Thyroid gland (tissue), 4 donors: ENCODE results near the gene ACY1. TPM values are rescaled to one million over a fixed set of nuclear protein-coding genes. Genes with fewer than 3 reads are reported as not detected.

Experiments used
- DNase-seq, 2 donors: peaks; one replicate each; pipeline ENCODE4 v3.0.0-alpha.2; 2019
- H3K27ac ChIP-seq, 3 donors: fragments of 200-600 bp; sonication (generic); 1 replicate in 2 of 3; 2 replicates in 1 of 3; pipeline ENCODE4 v1.5.1; 2016 to 2019; ENCODE audit warnings: mild to moderate bottlenecking in 1 of 3, moderate library complexity in 1 of 3
- H3K27me3 ChIP-seq: fragments of 200-600 bp; sonication (generic); one replicate; pipeline ENCODE4 v1.5.1; 2019
- H3K36me3 ChIP-seq, 2 donors: fragments of 200-600 bp; sonication (generic); one replicate each; pipeline ENCODE4 v1.5.1; 2016 to 2019
- H3K4me1 ChIP-seq, 2 donors: fragments of 200-600 bp; sonication (generic); one replicate each; pipeline ENCODE4 v1.5.1; 2017 to 2019
- H3K4me3 ChIP-seq, 3 donors: fragments of 200-600 bp; sonication (generic); replicated peaks in 1 of 3; 1 replicate in 2 of 3; 2 replicates in 1 of 3; pipeline ENCODE4 v1.5.1; 2016; ENCODE audit warnings: mild to moderate bottlenecking in 1 of 3
- H3K9me3 ChIP-seq: fragments of 200-600 bp; sonication (generic); one replicate; pipeline ENCODE4 v1.5.1; 2017
- CTCF ChIP-seq, 6 experiments: fragments of 200-600 bp in 3 of 6; fragments of 450-650 bp in 3 of 6; sonication (generic) in 3 of 6; IDR thresholded peaks; one replicate each; pipeline ENCODE4 v1.5.1; 2016 to 2019; ENCODE audit warnings: antibody characterized with exemption in 6 of 6, mild to moderate bottlenecking in 2 of 6, inconsistent platforms in 1 of 6, moderate library complexity in 1 of 6
- POLR2A ChIP-seq, 2 donors: fragments of 450-650 bp; IDR thresholded peaks; one replicate each; pipeline ENCODE4 v1.6.1; 2017; ENCODE audit warnings: antibody characterized with exemption in 2 of 2, mild to moderate bottlenecking in 2 of 2, moderate library complexity in 1 of 2
- WGBS, 2 donors: methylation state at CpG; one replicate each; pipeline ENCODE4 v1.1.5; 2017; 5-methylcytosine and 5-hydroxymethylcytosine counted together
- intact Hi-C: fragments of 100-400 bp; cut with DNase I; formaldehyde crosslinking; loops from one replicate; pipeline ENCODE4 v1.15.1; 2023
- total RNA-seq, 4 donors: library from RNA; depleted of rRNA; stranded (reverse); fragments of >200 nt; gene quantifications; one replicate each; pipeline ENCODE4 v1.2.3, GENCODE V29; 2016

ACY1 gene
- total RNA-seq, 4 donors from 2014 or later, result 34.9 to 98.8 (median 77.6) TPM

GRCh38 chr3:51966016-51966415 is 17.3 kb upstream of the ACY1 start:
- Histone ChIP-seq H3K4me1 (peaks cover 10 to 11% of the 10 kb centered on the region in 2 donors), H3K9me3 (no peaks in the 10 kb centered on the region), H3K27ac (no peak overlapping the region), H3K4me3 (no peak overlapping the region), H3K27me3 (no peaks in the 10 kb centered on the region), H3K36me3 (no peaks in the 10 kb centered on the region)
- 85 to 100% methylated on average over 1 to 2 of the region's 2 CpGs for WGBS, 2 donors
- intact Hi-C loops, result no loop called here
- no peak for DNase-seq
- TF ChIP-seq POLR2A (IDR thresholded peaks at IDR 0.05) (no peak), CTCF (IDR thresholded peaks at IDR 0.05) (no peak)

- Histone ChIP-seq H3K4me1 (peaks cover 10 to 11% of the 10 kb centered on the region in 2 donors), H3K36me3 (no peaks in the 10 kb centered on the region), H3K9me3 (no peaks in the 10 kb centered on the region), H3K27me3 (no peaks in the 10 kb centered on the region), H3K27ac (peak overlapping the region in 1 of 3 donors; percentile 53), H3K4me3 (peak overlapping the region in 2 of 3 donors; percentile 61 to 73)
- no peak for TF ChIP-seq CTCF (IDR thresholded peaks at IDR 0.05)
- TF ChIP-seq POLR2A (IDR thresholded peaks at IDR 0.05), result no peak
- DNase-seq, result no peak
- 80 to 100% methylated on average over 1 to 2 of the region's 5 CpGs for WGBS, 2 donors
- intact Hi-C loops, result no loop called here
Observed at GRCh38 chr3:51966486-51966885, 16.8 kb upstream of the ACY1 start.

GRCh38 chr3:51966922-51967383 is 16.4 kb upstream of the ACY1 start:
- DNase-seq, result no peak
- intact Hi-C loops, result no loop called here
- Histone ChIP-seq H3K27me3 (no peaks in the 10 kb centered on the region), H3K4me3 (peak overlapping the region; percentile 38 to 73 (median 61)), H3K27ac (peak overlapping the region; percentile 53 to 69 (median 56)), H3K36me3 (no peaks in the 10 kb centered on the region), H3K4me1 (peaks cover 10 to 11% of the 10 kb centered on the region in 2 donors), H3K9me3 (no peaks in the 10 kb centered on the region)
- TF ChIP-seq POLR2A (IDR thresholded peaks at IDR 0.05) (no peak), CTCF (IDR thresholded peaks at IDR 0.05) (peak in 1 of 6 experiments; percentile 12)
- WGBS, 2 donors, result 9 to 14% methylated on average over 5 to 15 of the region's 33 CpGs

- H3K4me3 ChIP-seq, result peak within 1 kb of the TSS; percentile 61 to 95 (median 73)
- H3K36me3 ChIP-seq, result no peaks in the 10 kb centered on the region
- H3K27me3 ChIP-seq, result no peaks in the 10 kb centered on the region
- peak; percentile 75 to 77 for DNase-seq
- peak within 1 kb of the TSS; percentile 78 to 83 (median 82) for H3K27ac ChIP-seq
- 2 to 4% methylated on average over 8 of the region's 90 CpGs for WGBS, 2 donors
- TF ChIP-seq POLR2A (IDR thresholded peaks at IDR 0.05) (peak in 1 of 2 donors; percentile 75), CTCF (IDR thresholded peaks at IDR 0.05) (no peak)
- intact Hi-C loops, result no loop called here
- H3K4me1 ChIP-seq, result peaks cover 10 to 12% of the 10 kb centered on the region in 2 donors
- H3K9me3 ChIP-seq, result no peaks in the 10 kb centered on the region
Observed at GRCh38 chr3:51967384-51968169, 15.8 kb upstream of the ACY1 start, which contains the start of gene PCBP4. TSS of gene PCBP4 (minus strand) at chr3:51967454. CDS start at chr3:51961240, 6,214 bp downstream.
